Chondrocyte (in vitro differentiated cells): ENCODE data around the gene SPTB. TPM values are rescaled to one million over a fixed set of nuclear protein-coding genes. Genes with fewer than 3 reads are reported as not detected.

Source experiments
- DNase-seq: peaks from one replicate; pipeline ENCODE4 v3.0.0; 2021; ENCODE audit warnings: mixed read lengths, low spot score
- H3K27ac Mint-ChIP-seq: one replicate; pipeline ENCODE4 v1.8.0; 2021; ENCODE audit warnings: mild to moderate bottlenecking, moderate library complexity, mixed read lengths; ENCODE audit not compliant: unreplicated experiment
- H3K27me3 Mint-ChIP-seq: 2 replicates; pipeline ENCODE4 v1.8.0; 2021; ENCODE audit warnings: low read depth, mixed read lengths
- H3K36me3 Mint-ChIP-seq: 2 replicates; pipeline ENCODE4 v1.8.0; 2021; ENCODE audit warnings: low read depth, mixed read lengths
- H3K4me1 Mint-ChIP-seq: 2 replicates; pipeline ENCODE4 v1.8.0; 2021; ENCODE audit warnings: low read depth, mild to moderate bottlenecking, mixed read lengths
- H3K4me3 Mint-ChIP-seq: one replicate; pipeline ENCODE4 v1.8.0; 2021; ENCODE audit warnings: mild to moderate bottlenecking, moderate library complexity, mixed read lengths; ENCODE audit not compliant: unreplicated experiment
- H3K9me3 Mint-ChIP-seq: 2 replicates; pipeline ENCODE4 v1.8.0; 2021; ENCODE audit warnings: low read depth, mixed read lengths
- total RNA-seq: library from RNA; stranded (reverse); gene quantifications from 3 replicates; pipeline ENCODE4 v1.2.1, GENCODE V29; 2021
- TF ChIP-seq, protein P1 (sequence below): fragments of 200-600 bp; sonication (generic); IDR thresholded peaks from 2 replicates; pipeline ENCODE4 v1.5.0; 2021; ENCODE audit warnings: antibody characterized with exemption, mild to moderate bottlenecking, moderate library complexity

SPTB gene
- total RNA-seq, 1 donor from 2014 or later = 7.2 TPM

DNA sequence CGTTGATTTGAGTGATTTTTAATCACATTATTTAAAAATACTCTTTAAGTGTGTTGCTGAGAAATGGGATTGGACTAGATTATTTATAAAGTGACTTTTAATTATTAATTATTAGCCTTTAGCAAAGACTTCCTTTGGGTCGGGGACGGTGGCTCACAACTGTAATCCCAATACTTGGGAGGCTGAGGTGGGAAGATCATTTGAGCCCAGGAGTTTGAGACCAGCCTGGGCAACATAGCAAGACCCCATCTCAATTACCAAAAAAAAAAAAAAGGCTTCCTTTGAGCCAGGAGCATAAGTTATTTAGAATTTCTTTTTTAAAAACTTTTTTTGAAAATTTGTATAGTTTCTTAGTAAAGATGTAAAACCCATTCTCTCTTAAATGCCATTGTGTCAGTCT lies 43.3 kb upstream of the SPTB start:
- H3K36me3 Mint-ChIP-seq = peaks cover 3% of the 10 kb centered on the region
- DNase-seq = no peak
- H3K27ac Mint-ChIP-seq = no peak overlapping the region
- H3K4me1 Mint-ChIP-seq = peaks cover 42% of the 10 kb centered on the region
- TF ChIP-seq, protein P1, sequence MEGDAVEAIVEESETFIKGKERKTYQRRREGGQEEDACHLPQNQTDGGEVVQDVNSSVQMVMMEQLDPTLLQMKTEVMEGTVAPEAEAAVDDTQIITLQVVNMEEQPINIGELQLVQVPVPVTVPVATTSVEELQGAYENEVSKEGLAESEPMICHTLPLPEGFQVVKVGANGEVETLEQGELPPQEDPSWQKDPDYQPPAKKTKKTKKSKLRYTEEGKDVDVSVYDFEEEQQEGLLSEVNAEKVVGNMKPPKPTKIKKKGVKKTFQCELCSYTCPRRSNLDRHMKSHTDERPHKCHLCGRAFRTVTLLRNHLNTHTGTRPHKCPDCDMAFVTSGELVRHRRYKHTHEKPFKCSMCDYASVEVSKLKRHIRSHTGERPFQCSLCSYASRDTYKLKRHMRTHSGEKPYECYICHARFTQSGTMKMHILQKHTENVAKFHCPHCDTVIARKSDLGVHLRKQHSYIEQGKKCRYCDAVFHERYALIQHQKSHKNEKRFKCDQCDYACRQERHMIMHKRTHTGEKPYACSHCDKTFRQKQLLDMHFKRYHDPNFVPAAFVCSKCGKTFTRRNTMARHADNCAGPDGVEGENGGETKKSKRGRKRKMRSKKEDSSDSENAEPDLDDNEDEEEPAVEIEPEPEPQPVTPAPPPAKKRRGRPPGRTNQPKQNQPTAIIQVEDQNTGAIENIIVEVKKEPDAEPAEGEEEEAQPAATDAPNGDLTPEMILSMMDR = no peak
- no peak overlapping the region for H3K4me3 Mint-ChIP-seq
- H3K27me3 Mint-ChIP-seq = no peaks in the 10 kb centered on the region
- peaks cover 5% of the 10 kb centered on the region for H3K9me3 Mint-ChIP-seq

DNA sequence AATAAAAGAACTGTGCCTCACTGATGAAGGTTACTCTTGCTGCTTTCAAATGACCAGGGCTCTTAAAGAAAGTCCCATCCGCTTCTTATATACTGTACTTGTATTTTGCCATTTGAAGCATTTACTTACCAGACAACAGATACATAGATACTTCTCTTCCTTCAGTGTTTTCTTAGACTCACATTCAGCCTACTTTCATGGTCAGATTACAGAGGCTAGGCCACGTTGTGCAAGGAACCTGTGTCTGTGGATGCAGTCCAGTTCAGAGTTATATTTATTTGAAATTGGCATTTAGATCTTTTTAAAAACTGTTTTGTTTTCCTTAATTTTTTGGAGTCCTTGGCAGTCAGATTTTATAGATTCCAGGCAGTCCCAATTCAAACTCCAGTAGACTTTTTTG lies 40.8 kb upstream of the SPTB start:
- H3K4me1 Mint-ChIP-seq = peaks cover 59% of the 10 kb centered on the region
- no peak overlapping the region for H3K4me3 Mint-ChIP-seq
- H3K9me3 Mint-ChIP-seq = peaks cover 8% of the 10 kb centered on the region
- TF ChIP-seq, protein P1 = no peak
- H3K27ac Mint-ChIP-seq = peak overlapping the region; percentile 55
- H3K36me3 Mint-ChIP-seq = peaks cover 3% of the 10 kb centered on the region
- no peaks in the 10 kb centered on the region for H3K27me3 Mint-ChIP-seq
- DNase-seq = no peak

DNA sequence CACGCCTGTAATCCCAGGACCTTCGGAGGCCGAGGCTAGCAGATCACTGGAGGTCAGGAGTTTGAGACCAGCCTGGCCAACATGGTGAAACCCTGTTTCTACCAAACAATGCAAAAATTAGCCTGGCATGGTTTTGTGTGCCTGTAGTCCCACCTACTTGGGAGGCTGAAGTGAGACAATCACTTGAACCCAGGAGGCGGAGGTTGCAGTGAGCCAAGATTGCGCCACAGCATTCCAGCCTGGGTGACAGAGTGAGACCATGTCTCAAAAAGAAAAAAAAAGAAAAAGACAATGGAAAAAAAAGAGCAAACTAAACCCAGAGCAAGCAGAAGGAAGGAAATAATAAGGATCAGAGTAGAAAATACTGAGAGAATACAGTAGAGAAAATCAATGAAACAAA lies 39.9 kb upstream of the SPTB start:
- peak overlapping the region; percentile 86 for H3K27ac Mint-ChIP-seq
- H3K9me3 Mint-ChIP-seq = peaks cover 8% of the 10 kb centered on the region

DNA sequence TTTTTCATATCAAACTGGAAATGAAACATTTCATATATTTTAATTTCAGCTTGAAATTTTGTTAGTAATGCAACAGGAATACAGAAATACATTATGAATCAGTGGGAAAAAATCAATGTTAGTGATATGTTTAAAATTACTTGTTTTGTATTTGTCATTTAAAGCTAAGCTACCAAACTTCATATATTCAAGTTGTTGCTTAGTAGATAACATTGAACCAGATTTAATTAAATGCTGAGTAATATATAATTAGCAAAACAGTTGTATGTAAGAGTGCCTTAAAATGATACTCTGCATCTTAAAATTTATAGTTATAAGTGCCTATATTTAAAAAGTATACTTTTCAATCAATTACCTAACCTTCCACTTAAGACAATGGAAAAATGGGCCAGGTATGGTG lies 39.5 kb upstream of the SPTB start:
- Mint-ChIP-seq H3K9me3 (peaks cover 8% of the 10 kb centered on the region), H3K4me1 (peaks cover 58% of the 10 kb centered on the region), H3K4me3 (no peak overlapping the region), H3K36me3 (peaks cover 5% of the 10 kb centered on the region), H3K27ac (peak overlapping the region; percentile 86), H3K27me3 (no peaks in the 10 kb centered on the region)
- no peak for DNase-seq
- TF ChIP-seq, protein P1 = no peak

More for the DNA sequence above, 39.9 kb upstream of the SPTB start:
- DNase-seq = no peak
- TF ChIP-seq, protein P1 = no peak
- H3K36me3 Mint-ChIP-seq = peaks cover 5% of the 10 kb centered on the region
- no peak overlapping the region for H3K4me3 Mint-ChIP-seq
- no peaks in the 10 kb centered on the region for H3K27me3 Mint-ChIP-seq
- H3K4me1 Mint-ChIP-seq = peaks cover 62% of the 10 kb centered on the region

DNA sequence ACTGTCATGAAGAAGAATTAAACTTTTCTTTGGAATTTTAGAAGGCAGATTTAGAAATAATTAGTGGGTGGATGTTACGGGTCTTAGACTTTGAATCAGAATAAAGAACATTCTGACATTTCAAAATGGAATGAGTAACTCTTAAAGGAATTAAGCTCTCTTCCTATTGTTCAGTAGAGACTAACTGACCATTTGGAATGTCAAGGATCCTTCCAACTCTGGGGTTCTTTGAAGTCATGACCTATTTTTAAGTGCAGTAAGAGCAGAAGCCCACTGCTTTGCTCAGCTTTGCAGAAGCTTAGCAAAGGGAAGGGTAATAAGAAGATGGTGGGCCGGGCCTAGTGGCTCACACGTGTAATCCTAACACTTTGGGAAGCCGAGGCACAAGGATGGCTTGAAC lies 38.5 kb upstream of the SPTB start:
- Mint-ChIP-seq H3K4me1 (peaks cover 59% of the 10 kb centered on the region), H3K4me3 (no peak overlapping the region), H3K27ac (peak overlapping the region; percentile 86), H3K9me3 (peaks cover 8% of the 10 kb centered on the region), H3K27me3 (no peaks in the 10 kb centered on the region), H3K36me3 (peaks cover 5% of the 10 kb centered on the region)
- TF ChIP-seq, protein P1 = no peak
- no peak for DNase-seq
